IMR-90 (cell line): ENCODE results near the gene OR1C1.
"Not testable (repeated sequence)": the region's sequence is repeated elsewhere in the genome, so short reads cannot be mapped to it uniquely, and the experiment has no call there.

Source experiments
- MXI1 ChIP-seq: IDR thresholded peaks from 2 replicates; pipeline ENCODE4 v1.6.1; 2012; ENCODE audit warnings: low read depth, mild to moderate bottlenecking, low read length, moderate library complexity, borderline replicate concordance
- RFX5 ChIP-seq: IDR thresholded peaks from 2 replicates; pipeline ENCODE4 v1.8.0; 2012; ENCODE audit warnings: low read depth, mild to moderate bottlenecking, low read length, moderate library complexity
- TF ChIP-seq, protein P1 (sequence below): conservative IDR thresholded peaks from 2 replicates; pipeline ENCODE4 v1.5.1; 2012; ENCODE audit warnings: mild to moderate bottlenecking, low read depth, low read length, improper control_type of control experiment

DNA sequence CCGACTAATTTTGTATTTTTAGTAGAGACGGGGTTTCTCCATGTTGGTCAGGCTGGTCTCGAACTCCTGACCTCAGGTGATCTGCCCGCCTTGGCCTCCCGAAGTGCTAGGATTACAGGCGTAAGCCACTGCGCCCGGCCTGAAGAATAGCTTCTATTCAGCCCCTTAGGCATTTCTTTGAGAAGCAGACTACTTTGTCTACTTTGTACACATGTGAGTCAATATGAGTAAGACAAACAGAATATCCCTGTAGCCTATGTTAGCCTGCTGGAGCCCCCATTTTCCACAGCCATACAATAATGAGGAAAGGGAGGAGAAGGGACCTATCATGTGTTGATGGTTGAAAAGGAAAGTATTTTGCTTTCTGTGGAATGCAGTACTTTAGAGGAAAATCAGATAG lies 49.7 kb downstream of the OR1C1 start:
- TF ChIP-seq, protein P1, sequence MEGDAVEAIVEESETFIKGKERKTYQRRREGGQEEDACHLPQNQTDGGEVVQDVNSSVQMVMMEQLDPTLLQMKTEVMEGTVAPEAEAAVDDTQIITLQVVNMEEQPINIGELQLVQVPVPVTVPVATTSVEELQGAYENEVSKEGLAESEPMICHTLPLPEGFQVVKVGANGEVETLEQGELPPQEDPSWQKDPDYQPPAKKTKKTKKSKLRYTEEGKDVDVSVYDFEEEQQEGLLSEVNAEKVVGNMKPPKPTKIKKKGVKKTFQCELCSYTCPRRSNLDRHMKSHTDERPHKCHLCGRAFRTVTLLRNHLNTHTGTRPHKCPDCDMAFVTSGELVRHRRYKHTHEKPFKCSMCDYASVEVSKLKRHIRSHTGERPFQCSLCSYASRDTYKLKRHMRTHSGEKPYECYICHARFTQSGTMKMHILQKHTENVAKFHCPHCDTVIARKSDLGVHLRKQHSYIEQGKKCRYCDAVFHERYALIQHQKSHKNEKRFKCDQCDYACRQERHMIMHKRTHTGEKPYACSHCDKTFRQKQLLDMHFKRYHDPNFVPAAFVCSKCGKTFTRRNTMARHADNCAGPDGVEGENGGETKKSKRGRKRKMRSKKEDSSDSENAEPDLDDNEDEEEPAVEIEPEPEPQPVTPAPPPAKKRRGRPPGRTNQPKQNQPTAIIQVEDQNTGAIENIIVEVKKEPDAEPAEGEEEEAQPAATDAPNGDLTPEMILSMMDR, result not testable (repeated sequence)
- not testable (repeated sequence) for TF ChIP-seq RFX5, MXI1
